IPS-18c (cell line): ENCODE data around the gene CHAF1A.

Experiments
- H3K4me3 ChIP-seq: 2 replicates; pipeline ENCODE4 v1.7.0; 2013; ENCODE audit warnings: low read depth, mild to moderate bottlenecking, low read length, moderate library complexity; ENCODE audit not compliant: insufficient read depth
- H3K9me3 ChIP-seq: one replicate; pipeline ENCODE4 v1.6.1; 2013; ENCODE audit warnings: mild to moderate bottlenecking, low read length, moderate library complexity; ENCODE audit not compliant: control insufficient read depth, insufficient read depth

CHAF1A gene

GRCh38 chr19:4375164-4376027 lies 27.0 kb upstream of the CHAF1A start:
- Histone ChIP-seq H3K9me3 (no peaks in the 10 kb centered on the region), H3K4me3 (peak overlapping the region; percentile 10; the same call in 1 of the 2 replicates)

GRCh38 chr19:4376028-4376670 lies 26.3 kb upstream of the CHAF1A start:
- Histone ChIP-seq H3K9me3 (no peaks in the 10 kb centered on the region), H3K4me3 (0 out of 2 replicates have a peak overlapping the region, but pooled peaks have one; percentile 10)

GRCh38 chr19:4376671-4376990 lies 25.8 kb upstream of the CHAF1A start:
- no peak overlapping the region for H3K4me3 ChIP-seq

DNA sequence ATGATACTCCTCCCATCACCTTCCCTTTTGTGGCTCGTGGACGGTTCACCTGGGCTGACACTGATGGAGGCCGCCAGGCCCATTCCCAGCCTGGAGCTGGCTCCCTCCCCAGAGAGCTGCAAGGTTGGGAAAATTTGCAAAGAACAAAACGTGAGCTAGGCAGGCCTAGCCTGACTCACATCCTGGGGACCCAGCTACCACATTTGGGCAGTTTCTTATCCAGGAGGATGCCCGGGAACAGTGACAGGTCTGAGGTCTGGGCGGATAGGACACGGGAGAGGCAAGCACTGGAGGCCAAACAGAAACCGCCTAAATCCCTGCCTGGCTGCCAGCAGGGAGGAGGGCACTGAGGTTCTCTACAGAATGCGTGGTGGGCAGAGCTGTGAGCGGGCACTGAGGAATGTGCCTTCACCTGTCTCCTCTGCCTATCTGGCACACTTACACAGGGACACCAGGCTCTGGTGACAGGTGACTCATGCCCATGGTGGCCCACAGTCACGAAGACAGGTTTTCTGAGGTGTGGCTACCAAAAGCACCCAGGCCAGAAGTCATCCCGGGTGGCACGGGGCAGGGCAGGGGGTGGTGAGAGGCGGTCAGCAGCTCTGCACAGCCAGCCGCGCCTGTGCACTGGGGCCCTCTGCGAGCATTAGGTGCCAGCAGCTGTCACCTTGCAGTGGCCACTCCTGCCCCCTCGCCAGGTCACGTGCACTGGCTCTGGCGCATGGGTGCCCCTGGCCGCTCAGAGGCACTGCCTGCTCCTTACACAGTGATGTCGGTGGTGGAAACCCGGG lies 25.3 kb upstream of the CHAF1A start:
- Histone ChIP-seq H3K9me3 (no peaks in the 10 kb centered on the region), H3K4me3 (no peak overlapping the region)

More at GRCh38 chr19:4376671-4376990, 25.8 kb upstream of the CHAF1A start:
- no peaks in the 10 kb centered on the region for H3K9me3 ChIP-seq

GRCh38 chr19:4378886-4379285 lies 23.6 kb upstream of the CHAF1A start:
- Histone ChIP-seq H3K4me3 (no peak overlapping the region), H3K9me3 (no peaks in the 10 kb centered on the region)

GRCh38 chr19:4379383-4380253 lies 22.8 kb upstream of the CHAF1A start:
- Histone ChIP-seq H3K9me3 (no peaks in the 10 kb centered on the region), H3K4me3 (no peak overlapping the region)

DNA sequence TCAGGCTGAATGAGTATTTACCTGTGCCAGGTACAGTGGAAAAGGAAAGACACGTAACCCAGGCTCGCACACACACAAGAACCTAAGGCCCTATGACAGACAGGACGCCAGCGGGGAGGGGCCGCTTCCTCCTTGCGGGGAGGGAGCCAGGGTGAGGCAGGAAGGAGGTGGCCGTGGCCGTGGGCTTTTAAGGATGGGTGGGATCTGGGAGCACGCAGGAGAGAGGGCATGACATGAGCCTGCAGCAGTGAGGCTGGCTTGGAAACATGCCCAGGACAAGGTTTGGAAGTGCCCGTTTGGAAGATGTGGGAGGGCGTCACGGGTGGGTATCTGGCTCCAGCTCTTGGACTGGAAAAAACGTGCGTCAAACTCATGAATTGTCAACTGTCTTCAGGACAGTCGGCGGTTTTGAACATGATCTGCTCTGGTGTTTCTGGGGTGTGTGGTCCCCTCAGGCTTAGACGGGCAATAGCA lies 22.1 kb upstream of the CHAF1A start:
- H3K4me3 ChIP-seq = no peak overlapping the region
- H3K9me3 ChIP-seq = no peaks in the 10 kb centered on the region

DNA sequence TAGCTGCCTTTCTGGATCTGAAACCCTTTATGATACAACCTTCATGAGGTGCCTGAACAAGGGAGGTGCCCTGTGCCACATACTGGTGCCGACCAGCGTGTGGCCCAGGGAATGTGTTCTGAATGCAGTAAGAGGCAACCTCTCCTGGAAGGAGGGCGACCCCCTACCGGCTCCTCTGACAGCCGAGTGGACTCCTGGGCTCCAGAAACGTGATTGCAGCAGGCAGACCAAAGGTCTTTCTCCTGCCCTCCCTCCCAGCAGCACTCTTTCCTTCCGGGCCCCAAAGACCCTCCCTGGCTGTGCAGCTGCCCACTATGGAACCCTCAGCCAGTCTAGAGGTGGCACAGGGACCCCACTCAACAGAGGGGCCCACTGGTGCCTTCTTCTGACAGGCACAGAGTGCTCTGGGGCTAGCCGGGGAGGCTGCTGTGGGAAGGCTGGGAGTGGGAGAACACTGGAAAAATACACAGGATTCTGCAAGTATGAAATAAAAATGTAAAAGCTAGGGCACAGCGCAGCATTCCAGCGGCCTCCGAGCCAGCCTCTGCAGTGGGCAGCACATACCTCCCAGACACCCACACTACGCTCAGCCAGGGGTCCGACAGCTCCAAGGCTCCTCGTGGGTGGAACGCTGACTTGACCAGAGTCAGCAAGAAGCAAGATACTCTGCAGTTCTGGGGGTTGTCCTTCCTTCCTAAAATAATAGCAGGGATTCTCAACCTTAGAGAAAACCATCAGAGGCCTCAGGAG lies 17.0 kb upstream of the CHAF1A start:
- Histone ChIP-seq H3K4me3 (no peak overlapping the region), H3K9me3 (no peaks in the 10 kb centered on the region)

GRCh38 chr19:4386041-4386782 lies 16.2 kb upstream of the CHAF1A start:
- no peak overlapping the region for H3K4me3 ChIP-seq
- no peaks in the 10 kb centered on the region for H3K9me3 ChIP-seq

DNA sequence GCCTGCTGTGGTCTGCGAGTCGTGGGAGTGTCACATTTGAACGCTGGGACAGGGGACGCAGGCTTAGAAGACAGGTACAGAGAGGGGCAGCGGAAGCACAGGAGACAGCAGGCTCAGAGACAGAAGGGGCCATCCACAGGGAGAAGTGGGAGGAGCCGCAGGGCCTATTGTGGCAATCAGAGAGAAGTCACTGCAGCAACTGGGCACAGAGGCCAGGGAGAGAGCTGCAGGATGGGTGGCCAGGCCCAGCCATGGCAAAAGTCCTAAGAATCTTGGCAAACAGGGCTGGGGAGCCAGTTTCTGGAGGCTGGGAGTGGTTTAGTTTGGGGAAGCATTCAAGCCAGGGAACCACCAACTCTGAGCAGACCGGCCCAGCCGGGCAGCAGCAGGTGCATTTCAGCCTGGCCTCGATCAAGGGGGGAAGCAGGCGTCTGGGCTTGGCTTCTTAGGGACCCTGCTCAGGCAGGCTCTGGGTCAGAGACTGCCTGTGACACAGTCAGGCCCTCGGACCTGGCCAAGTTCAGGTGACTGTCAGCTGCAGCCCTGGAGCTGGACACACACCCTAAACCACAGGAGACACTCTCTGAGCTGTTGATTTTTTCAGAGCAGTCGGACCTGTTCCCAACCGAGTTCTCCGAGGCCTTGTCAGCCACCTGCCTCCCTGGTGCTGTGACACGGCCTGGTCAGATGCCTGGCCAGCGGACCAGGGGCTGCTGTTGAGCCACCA lies 13.9 kb upstream of the CHAF1A start:
- Histone ChIP-seq H3K9me3 (no peaks in the 10 kb centered on the region), H3K4me3 (no peak overlapping the region)

GRCh38 chr19:4389064-4389375 lies 13.4 kb upstream of the CHAF1A start:
- Histone ChIP-seq H3K9me3 (no peaks in the 10 kb centered on the region), H3K4me3 (no peak overlapping the region)

DNA sequence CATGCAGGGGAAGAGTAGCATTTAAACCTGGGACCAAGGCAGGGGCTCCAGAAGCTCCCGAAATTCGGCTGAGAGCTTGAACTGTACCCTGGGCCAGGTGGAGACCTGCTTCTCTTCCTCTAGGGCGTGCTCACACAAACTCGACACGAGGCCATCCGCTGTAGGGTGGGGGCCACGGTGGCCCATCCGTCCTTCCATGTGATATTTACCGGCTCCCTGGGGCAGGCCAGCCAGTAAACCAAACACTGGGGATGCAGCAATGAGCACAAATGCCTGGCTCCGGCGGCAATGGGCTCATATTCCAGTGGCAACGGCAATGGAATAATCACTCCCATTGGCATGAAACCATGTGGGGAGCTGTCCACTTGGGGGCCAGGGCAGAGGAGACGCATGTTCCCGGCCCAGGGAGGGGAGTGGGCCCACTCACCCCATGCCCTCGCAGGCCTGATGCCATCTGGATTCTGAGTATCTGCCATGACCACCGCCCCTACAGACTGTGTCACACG lies 12.9 kb upstream of the CHAF1A start:
- no peaks in the 10 kb centered on the region for H3K9me3 ChIP-seq
- H3K4me3 ChIP-seq = no peak overlapping the region; the same call in 1 of the 2 replicates

DNA sequence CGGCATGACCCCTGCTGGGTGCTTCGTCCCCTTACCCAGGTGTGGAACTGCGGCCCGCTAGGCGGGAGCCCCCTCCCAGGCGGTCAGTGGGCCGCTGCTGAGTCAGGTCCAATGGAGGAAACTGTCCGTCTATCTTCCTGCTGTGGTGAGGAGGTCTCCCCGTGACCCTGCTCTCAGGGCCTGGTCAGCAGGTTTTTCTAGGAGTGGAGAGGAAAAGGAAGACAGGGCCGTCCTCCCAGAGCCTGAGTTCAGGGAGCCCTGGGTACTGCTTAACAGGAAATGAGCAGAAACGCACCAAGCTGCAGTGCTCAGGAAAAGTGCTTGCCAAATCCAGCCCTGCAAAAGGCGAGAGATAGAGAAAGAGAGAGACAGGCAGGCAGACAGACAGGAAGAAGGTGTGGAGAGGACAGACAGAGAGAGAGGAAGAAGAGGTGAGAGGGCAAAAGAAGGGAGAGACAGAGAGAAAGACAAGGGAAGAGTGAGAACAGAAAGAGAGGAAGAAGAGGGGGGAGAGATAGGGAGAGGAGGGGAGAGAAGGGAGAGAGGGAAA lies 12.3 kb upstream of the CHAF1A start:
- Histone ChIP-seq H3K9me3 (no peaks in the 10 kb centered on the region), H3K4me3 (peak overlapping the region; percentile 34; the same call in 1 of the 2 replicates)

- peak overlapping the region; percentile 36 for H3K4me3 ChIP-seq
- no peaks in the 10 kb centered on the region for H3K9me3 ChIP-seq
Measured at GRCh38 chr19:4390567-4391305, 11.7 kb upstream of the CHAF1A start.
